Vagina (tissue), 2 donors: Measurements from ENCODE around the gene KCNIP4.

ENCODE experiments used
- POLR2A ChIP-seq, 2 donors: fragments of 450-650 bp; IDR thresholded peaks; one replicate each; pipeline ENCODE4 v1.6.1; 2017; ENCODE audit warnings: antibody characterized with exemption in 2 of 2, mild to moderate bottlenecking in 2 of 2, moderate library complexity in 2 of 2
- POLR2AphosphoS5 ChIP-seq, 2 donors: sonication (generic); formaldehyde crosslinking; IDR thresholded peaks; one replicate each; pipeline ENCODE4 v1.9.0; 2017; ENCODE audit warnings: antibody characterized with exemption in 2 of 2, mild to moderate bottlenecking in 2 of 2, low read depth in 1 of 2; ENCODE audit not compliant: insufficient read depth in 1 of 2
- TF ChIP-seq, protein P1 (sequence below), 3 experiments: fragments of 450-650 bp in 2 of 3; fragments of 200-600 bp in 1 of 3; sonication (generic) in 1 of 3; IDR thresholded peaks; one replicate each; pipeline ENCODE4 v1.5.1; 2017 to 2019; ENCODE audit warnings: antibody characterized with exemption in 3 of 3, mild to moderate bottlenecking in 2 of 3, moderate library complexity in 2 of 3

DNA sequence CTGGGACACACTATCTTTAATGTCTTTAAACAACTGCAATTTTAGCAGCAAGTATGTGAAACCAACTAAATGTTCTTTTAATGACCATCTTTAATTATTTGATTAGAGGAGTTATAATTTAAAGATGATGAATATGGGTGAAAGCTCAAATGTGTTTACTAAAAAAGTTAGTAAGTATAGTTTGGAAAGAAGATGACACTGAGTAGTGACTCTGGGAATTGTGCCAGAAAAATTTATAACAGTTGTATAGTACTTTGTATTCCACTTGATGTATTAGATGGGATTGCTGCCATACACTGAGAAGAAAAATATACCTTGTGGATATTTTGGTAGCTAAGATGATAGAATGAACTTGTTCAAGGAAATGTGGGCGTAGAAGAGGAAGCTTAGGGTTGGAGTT lies 1267.8 kb downstream of the KCNIP4 start:
- TF ChIP-seq, protein P1, sequence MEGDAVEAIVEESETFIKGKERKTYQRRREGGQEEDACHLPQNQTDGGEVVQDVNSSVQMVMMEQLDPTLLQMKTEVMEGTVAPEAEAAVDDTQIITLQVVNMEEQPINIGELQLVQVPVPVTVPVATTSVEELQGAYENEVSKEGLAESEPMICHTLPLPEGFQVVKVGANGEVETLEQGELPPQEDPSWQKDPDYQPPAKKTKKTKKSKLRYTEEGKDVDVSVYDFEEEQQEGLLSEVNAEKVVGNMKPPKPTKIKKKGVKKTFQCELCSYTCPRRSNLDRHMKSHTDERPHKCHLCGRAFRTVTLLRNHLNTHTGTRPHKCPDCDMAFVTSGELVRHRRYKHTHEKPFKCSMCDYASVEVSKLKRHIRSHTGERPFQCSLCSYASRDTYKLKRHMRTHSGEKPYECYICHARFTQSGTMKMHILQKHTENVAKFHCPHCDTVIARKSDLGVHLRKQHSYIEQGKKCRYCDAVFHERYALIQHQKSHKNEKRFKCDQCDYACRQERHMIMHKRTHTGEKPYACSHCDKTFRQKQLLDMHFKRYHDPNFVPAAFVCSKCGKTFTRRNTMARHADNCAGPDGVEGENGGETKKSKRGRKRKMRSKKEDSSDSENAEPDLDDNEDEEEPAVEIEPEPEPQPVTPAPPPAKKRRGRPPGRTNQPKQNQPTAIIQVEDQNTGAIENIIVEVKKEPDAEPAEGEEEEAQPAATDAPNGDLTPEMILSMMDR (IDR thresholded peaks at IDR 0.05): no peak
- TF ChIP-seq POLR2A (IDR thresholded peaks at IDR 0.05) (no peak), POLR2AphosphoS5 (IDR thresholded peaks at IDR 0.05; ENCODE audit: insufficient read depth in 1 of 2, low read depth in 1 of 2) (no peak)
